ENCODE data around the gene DSCAM. TPM values are rescaled to one million over a fixed set of nuclear protein-coding genes. Genes with fewer than 3 reads are reported as not detected.

DSCAM gene
- total and polyA plus RNA-seq, 4 donors = 0.02 to 0.25 (median 0.09) TPM

DNA sequence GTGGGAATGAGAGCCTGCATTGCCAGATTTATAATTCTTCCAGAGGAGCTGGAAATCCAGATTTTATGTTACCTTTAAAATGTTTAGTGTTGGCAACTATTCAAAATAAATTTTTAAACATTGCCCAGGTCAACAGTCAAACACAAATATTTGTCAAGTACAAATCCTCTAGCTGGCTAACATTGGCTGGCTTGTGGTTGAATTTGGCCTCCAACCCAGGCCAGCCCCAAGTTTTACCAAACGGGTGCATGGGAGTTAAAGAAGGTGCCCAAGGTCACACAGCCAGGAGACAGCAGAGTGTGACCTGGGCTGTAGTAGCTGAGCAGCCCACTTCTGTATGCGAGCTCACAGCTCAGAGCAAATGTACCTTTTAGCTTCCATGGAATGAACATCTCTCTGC lies 240.6 kb downstream of the DSCAM start:
- WGBS, 2 donors = 65 to 78% methylated on average over 2 of the region's 2 CpGs
- Histone ChIP-seq H3K27me3 (ENCODE audit: control insufficient read depth in 3 of 3, insufficient read depth in 3 of 3, low read length in 2 of 3) (no peaks in the 10 kb centered on the region), H3K9ac (ENCODE audit: insufficient read depth in 1 of 2, low read length in 2 of 2) (no peak overlapping the region), H3K27ac (ENCODE audit: low read depth in 1 of 2, low read length in 1 of 2) (no peak overlapping the region), H3K4me3 (no peak overlapping the region), H3K9me3 (ENCODE audit: control insufficient read depth in 4 of 4, insufficient read depth in 3 of 4, low read length in 3 of 4) (no peaks in the 10 kb centered on the region), H3K36me3 (ENCODE audit: control insufficient read depth in 4 of 4, insufficient read depth in 4 of 4, low read length in 4 of 4) (no peaks in the 10 kb centered on the region), H3K4me1 (ENCODE audit: control insufficient read depth in 5 of 5, insufficient read depth in 5 of 5, low read length in 5 of 5) (peaks cover 0 to 4% (median 0%) of the 10 kb centered on the region in 5 donors)
- TF ChIP-seq, protein P1, sequence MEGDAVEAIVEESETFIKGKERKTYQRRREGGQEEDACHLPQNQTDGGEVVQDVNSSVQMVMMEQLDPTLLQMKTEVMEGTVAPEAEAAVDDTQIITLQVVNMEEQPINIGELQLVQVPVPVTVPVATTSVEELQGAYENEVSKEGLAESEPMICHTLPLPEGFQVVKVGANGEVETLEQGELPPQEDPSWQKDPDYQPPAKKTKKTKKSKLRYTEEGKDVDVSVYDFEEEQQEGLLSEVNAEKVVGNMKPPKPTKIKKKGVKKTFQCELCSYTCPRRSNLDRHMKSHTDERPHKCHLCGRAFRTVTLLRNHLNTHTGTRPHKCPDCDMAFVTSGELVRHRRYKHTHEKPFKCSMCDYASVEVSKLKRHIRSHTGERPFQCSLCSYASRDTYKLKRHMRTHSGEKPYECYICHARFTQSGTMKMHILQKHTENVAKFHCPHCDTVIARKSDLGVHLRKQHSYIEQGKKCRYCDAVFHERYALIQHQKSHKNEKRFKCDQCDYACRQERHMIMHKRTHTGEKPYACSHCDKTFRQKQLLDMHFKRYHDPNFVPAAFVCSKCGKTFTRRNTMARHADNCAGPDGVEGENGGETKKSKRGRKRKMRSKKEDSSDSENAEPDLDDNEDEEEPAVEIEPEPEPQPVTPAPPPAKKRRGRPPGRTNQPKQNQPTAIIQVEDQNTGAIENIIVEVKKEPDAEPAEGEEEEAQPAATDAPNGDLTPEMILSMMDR (IDR thresholded peaks at IDR 0.05; ENCODE audit: control extremely low read depth, extremely low read depth) = no peak
- no peak for ATAC-seq (ENCODE audit: insufficient read depth, low FRiP score)
- no peak for DNase-seq

DNA sequence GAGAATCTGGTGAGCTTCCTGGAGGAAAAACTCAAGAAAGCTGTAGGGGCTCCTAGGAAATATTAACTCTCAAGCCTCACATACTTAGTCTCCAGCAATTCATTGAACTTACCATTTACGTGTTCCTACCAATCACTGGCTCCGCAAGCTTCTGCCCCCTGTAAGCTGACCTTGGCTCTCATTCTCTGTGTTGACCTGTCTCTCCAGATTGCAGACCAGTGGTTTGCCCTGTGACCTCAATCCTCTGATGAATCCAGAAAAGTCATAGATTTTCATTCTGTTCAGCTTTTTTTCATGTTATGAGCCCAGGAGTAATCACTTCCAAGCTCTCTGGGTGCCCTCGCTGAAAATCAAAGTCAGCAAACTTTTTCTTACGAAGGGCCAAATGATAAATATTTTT lies 241.9 kb downstream of the DSCAM start:
- H3K27ac ChIP-seq (ENCODE audit: low read depth in 1 of 2, low read length in 1 of 2) = no peak overlapping the region
- H3K9ac ChIP-seq (ENCODE audit: insufficient read depth in 1 of 2, low read length in 2 of 2) = no peak overlapping the region
- TF ChIP-seq, protein P1 (IDR thresholded peaks at IDR 0.05; ENCODE audit: control extremely low read depth, extremely low read depth) = no peak
- DNase-seq (no peak), ATAC-seq (ENCODE audit: insufficient read depth, low FRiP score) (no peak)
- no peaks in the 10 kb centered on the region for H3K36me3 ChIP-seq (ENCODE audit: control insufficient read depth in 4 of 4, insufficient read depth in 4 of 4, low read length in 4 of 4)
- no peak overlapping the region for H3K4me3 ChIP-seq
- no peaks in the 10 kb centered on the region for H3K27me3 ChIP-seq (ENCODE audit: control insufficient read depth in 3 of 3, insufficient read depth in 3 of 3, low read length in 2 of 3)
- H3K9me3 ChIP-seq (ENCODE audit: control insufficient read depth in 4 of 4, insufficient read depth in 3 of 4, low read length in 3 of 4) = no peaks in the 10 kb centered on the region
- 95 to 96% methylated on average over 4 of the region's 4 CpGs for WGBS, 2 donors
- H3K4me1 ChIP-seq (ENCODE audit: control insufficient read depth in 5 of 5, insufficient read depth in 5 of 5, low read length in 5 of 5) = peaks cover 0 to 2% (median 0%) of the 10 kb centered on the region in 5 donors

DNA sequence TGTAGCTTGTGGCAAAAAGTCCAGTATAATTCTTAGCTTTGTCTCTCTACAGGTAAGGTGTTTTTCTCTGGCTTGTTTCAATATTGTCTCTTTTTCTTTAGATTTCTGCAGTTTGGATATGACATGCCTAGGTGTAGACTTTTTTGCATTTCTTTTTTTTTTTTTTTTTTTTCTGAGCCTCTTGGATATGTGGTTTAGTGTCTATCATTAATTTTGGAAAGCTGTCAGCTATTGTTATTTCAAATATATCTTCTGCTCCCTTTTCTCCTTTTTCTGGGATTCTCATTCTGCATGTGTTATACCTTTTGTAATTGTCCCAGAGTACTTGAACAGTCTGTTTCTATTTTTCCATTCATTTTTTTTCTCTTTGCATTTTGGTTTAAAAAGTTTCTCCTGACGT lies 243.2 kb downstream of the DSCAM start:
- Histone ChIP-seq H3K4me1 (ENCODE audit: control insufficient read depth in 5 of 5, insufficient read depth in 5 of 5, low read length in 5 of 5) (no peaks in the 10 kb centered on the region), H3K36me3 (ENCODE audit: control insufficient read depth in 4 of 4, insufficient read depth in 4 of 4, low read length in 4 of 4) (no peaks in the 10 kb centered on the region), H3K9me3 (ENCODE audit: control insufficient read depth in 4 of 4, insufficient read depth in 3 of 4, low read length in 3 of 4) (no peaks in the 10 kb centered on the region), H3K27ac (ENCODE audit: low read depth in 1 of 2, low read length in 1 of 2) (no peak overlapping the region), H3K27me3 (ENCODE audit: control insufficient read depth in 3 of 3, insufficient read depth in 3 of 3, low read length in 2 of 3) (no peaks in the 10 kb centered on the region), H3K9ac (ENCODE audit: insufficient read depth in 1 of 2, low read length in 2 of 2) (no peak overlapping the region), H3K4me3 (no peak overlapping the region)
- TF ChIP-seq, protein P1 (IDR thresholded peaks at IDR 0.05; ENCODE audit: control extremely low read depth, extremely low read depth) = no peak
- 63 to 70% methylated on average over 1 of the region's 1 CpG for WGBS, 2 donors
- DNase-seq (no peak), ATAC-seq (ENCODE audit: insufficient read depth, low FRiP score) (no peak)

DNA sequence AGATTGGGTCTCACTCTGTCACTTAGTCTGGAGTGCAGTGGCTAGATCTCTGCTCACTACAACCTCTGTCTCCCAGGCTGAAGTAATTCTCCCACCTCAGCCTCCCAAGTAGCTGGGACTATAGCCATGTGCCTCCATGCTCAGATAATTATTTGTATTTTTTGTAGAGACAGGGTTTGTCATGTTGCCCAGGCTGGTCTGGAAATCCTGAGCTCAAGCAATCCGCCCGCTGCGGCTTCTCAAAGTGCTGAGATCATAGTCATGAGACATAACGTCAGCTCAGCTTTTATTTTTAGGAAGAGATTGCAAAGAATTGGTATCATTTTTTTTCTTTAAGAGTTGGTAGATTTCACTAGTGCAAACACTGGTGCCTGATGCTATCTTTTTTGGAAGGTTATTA lies 244.9 kb downstream of the DSCAM start:
- WGBS, 2 donors = 89 to 94% methylated on average over 4 of the region's 4 CpGs
- Histone ChIP-seq H3K27me3 (ENCODE audit: control insufficient read depth in 3 of 3, insufficient read depth in 3 of 3, low read length in 2 of 3) (no peaks in the 10 kb centered on the region), H3K9me3 (ENCODE audit: control insufficient read depth in 4 of 4, insufficient read depth in 3 of 4, low read length in 3 of 4) (no peaks in the 10 kb centered on the region), H3K4me3 (no peak overlapping the region), H3K36me3 (ENCODE audit: control insufficient read depth in 4 of 4, insufficient read depth in 4 of 4, low read length in 4 of 4) (no peaks in the 10 kb centered on the region), H3K4me1 (ENCODE audit: control insufficient read depth in 5 of 5, insufficient read depth in 5 of 5, low read length in 5 of 5) (no peaks in the 10 kb centered on the region), H3K27ac (ENCODE audit: low read depth in 1 of 2, low read length in 1 of 2) (no peak overlapping the region), H3K9ac (ENCODE audit: insufficient read depth in 1 of 2, low read length in 2 of 2) (no peak overlapping the region)
- no peak for ATAC-seq (ENCODE audit: insufficient read depth, low FRiP score)
- no peak for DNase-seq
- TF ChIP-seq, protein P1 (IDR thresholded peaks at IDR 0.05; ENCODE audit: control extremely low read depth, extremely low read depth) = no peak

Measured in lung (tissue), 12 donors.